GM23248 (cell line): ENCODE results near the gene SMPDL3B. TPM values are rescaled to one million over a fixed set of nuclear protein-coding genes. Genes with fewer than 3 reads are reported as not detected.

Experiments
- DNase-seq: peaks from one replicate; pipeline ENCODE4 v3.0.0-alpha.2; 2015
- H2AFZ ChIP-seq: fragments of 200-600 bp; sonication (generic); 2 replicates; pipeline ENCODE4 v1.6.1; 2016; ENCODE audit warnings: antibody characterized with exemption
- H3F3A ChIP-seq: fragments of 200-600 bp; sonication (generic); 2 replicates; pipeline ENCODE4 v1.6.1; 2016; ENCODE audit warnings: mild to moderate bottlenecking, antibody characterized with exemption, mixed run types; ENCODE audit not compliant: insufficient read depth
- H3K27ac ChIP-seq: fragments of 200-600 bp; sonication (generic); 2 replicates; pipeline ENCODE4 v1.5.1; 2016; ENCODE audit warnings: mild to moderate bottlenecking
- H3K27me3 ChIP-seq: fragments of 200-600 bp; sonication (generic); replicated peaks from 2 replicates; pipeline ENCODE4 v1.6.1; 2016; ENCODE audit warnings: mild to moderate bottlenecking; ENCODE audit not compliant: insufficient read depth
- H3K36me3 ChIP-seq: fragments of 200-600 bp; sonication (generic); 2 replicates; pipeline ENCODE4 v1.6.1; 2016; ENCODE audit warnings: low read depth, mild to moderate bottlenecking
- H3K4me1 ChIP-seq: fragments of 200-600 bp; sonication (generic); 2 replicates; pipeline ENCODE4 v1.6.1; 2016; ENCODE audit warnings: mild to moderate bottlenecking; ENCODE audit not compliant: insufficient read depth
- H3K4me2 ChIP-seq: fragments of 200-600 bp; sonication (generic); one replicate; pipeline ENCODE4 v1.6.1; 2016; ENCODE audit warnings: mild to moderate bottlenecking; ENCODE audit not compliant: unreplicated experiment
- H3K4me3 ChIP-seq: fragments of 200-600 bp; sonication (generic); 2 replicates; pipeline ENCODE4 v1.5.1; 2016; ENCODE audit warnings: mild to moderate bottlenecking
- H3K79me2 ChIP-seq: fragments of 200-600 bp; sonication (generic); 2 replicates; pipeline ENCODE4 v1.6.1; 2016; ENCODE audit warnings: mild to moderate bottlenecking; ENCODE audit not compliant: insufficient read depth
- H3K9ac ChIP-seq: fragments of 200-600 bp; sonication (generic); 2 replicates; pipeline ENCODE4 v1.6.1; 2016; ENCODE audit warnings: mild to moderate bottlenecking
- H3K9me2 ChIP-seq: fragments of 200-600 bp; sonication (generic); 2 replicates; pipeline ENCODE4 v1.6.1; 2016; ENCODE audit warnings: mixed run types, mild to moderate bottlenecking, moderate library complexity; ENCODE audit not compliant: insufficient read depth
- H3K9me3 ChIP-seq: fragments of 200-600 bp; sonication (generic); one replicate; pipeline ENCODE4 v1.6.1; 2017; ENCODE audit warnings: low read depth
- H4K20me1 ChIP-seq: fragments of 200-600 bp; sonication (generic); 2 replicates; pipeline ENCODE4 v1.6.0; 2016; ENCODE audit not compliant: insufficient read depth
- EZH2 ChIP-seq: fragments of 200-600 bp; sonication (generic); IDR thresholded peaks from 2 replicates; pipeline ENCODE4 v1.6.1; 2018; ENCODE audit warnings: antibody characterized with exemption, mild to moderate bottlenecking; ENCODE audit not compliant: insufficient read depth, poor library complexity, severe bottlenecking
- EZH2phosphoT487 ChIP-seq: fragments of 200-600 bp; sonication (generic); IDR thresholded peaks from 2 replicates; pipeline ENCODE4 v1.6.1; 2018; ENCODE audit warnings: antibody characterized with exemption, moderate library complexity, mild to moderate bottlenecking, low read depth; ENCODE audit not compliant: insufficient read depth
- WGBS, 2 experiments: methylation state at CpG; one replicate each; pipeline ENCODE4 v1.1.6; 2015 to 2017; ENCODE audit warnings: low lambda C conversion rate in 2 of 2, low coverage in 1 of 2; ENCODE audit errors: missing lambda C conversion rate in 2 of 2; 5-methylcytosine and 5-hydroxymethylcytosine counted together
- in situ Hi-C: fragments of 300-500 bp; cut with MboI; formaldehyde crosslinking; loops from 2 replicates; pipeline ENCODE4 v1.15.0; 2020
- polyA plus RNA-seq: library from polyadenylated mRNA; unstranded; fragments of >200 nt; fragmentation: Nextera tagmentation; extraction: Ambion mirVana; gene quantifications from 2 replicates; pipeline ENCODE4 v1.2.1, GENCODE V29; 2016
- total RNA-seq: library from RNA; depleted of rRNA; stranded (reverse); fragments of >200 nt; shearing (Covaris generic); gene quantifications from 2 replicates; pipeline ENCODE4 v1.2.3, GENCODE V29; 2014

The SMPDL3B gene
- total and polyA plus RNA-seq, 2 experiments from 2014 or later, result not detected

DNA sequence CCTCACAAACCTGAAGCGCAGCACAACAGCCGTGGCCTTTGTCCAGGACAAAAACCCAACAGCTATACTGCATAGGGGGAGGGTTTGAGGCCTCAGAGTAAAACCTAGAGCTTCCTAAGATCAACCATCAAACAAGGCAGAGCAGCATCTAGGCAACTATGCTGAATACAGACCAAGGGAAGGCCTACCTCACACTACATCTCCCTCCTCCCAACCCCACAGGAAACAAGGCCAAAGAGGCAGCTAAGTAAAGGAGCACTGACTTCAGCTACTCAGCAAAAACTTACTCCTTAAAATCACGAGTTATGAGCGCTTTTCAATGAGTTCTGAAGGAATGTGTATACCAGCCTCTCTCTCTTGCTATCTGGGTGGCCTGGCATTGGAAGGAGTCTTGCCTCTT is 37.3 kb downstream of the SMPDL3B start:
- H3K36me3 ChIP-seq, result 0 out of 2 replicates have a peak, but pooled peaks cover 4% of the 10 kb centered on the region
- H3K4me3 ChIP-seq, result no peak overlapping the region
- H3K9me3 ChIP-seq, result no peaks in the 10 kb centered on the region
- H3K79me2 ChIP-seq, result no peaks in the 10 kb centered on the region
- 99% methylated on average over 4 of the region's 4 CpGs for WGBS, 2 experiments
- H4K20me1 ChIP-seq, result no peaks in the 10 kb centered on the region
- peaks cover 41% of the 10 kb centered on the region for H3F3A ChIP-seq
- H3K9me2 ChIP-seq, result no peaks in the 10 kb centered on the region
- no peak overlapping the region for H3K4me2 ChIP-seq
- no peak overlapping the region for H2AFZ ChIP-seq
- no peak for TF ChIP-seq EZH2
- TF ChIP-seq EZH2phosphoT487, result no peak
- H3K9ac ChIP-seq, result no peak overlapping the region
- 0 out of 2 replicates have a peak overlapping the region, but pooled peaks have one; percentile 99 for H3K27ac ChIP-seq
- peaks cover 50% of the 10 kb centered on the region for H3K4me1 ChIP-seq
- in situ Hi-C loops, result no loop called here
- H3K27me3 ChIP-seq, result no peaks in the 10 kb centered on the region
- no peak for DNase-seq

DNA sequence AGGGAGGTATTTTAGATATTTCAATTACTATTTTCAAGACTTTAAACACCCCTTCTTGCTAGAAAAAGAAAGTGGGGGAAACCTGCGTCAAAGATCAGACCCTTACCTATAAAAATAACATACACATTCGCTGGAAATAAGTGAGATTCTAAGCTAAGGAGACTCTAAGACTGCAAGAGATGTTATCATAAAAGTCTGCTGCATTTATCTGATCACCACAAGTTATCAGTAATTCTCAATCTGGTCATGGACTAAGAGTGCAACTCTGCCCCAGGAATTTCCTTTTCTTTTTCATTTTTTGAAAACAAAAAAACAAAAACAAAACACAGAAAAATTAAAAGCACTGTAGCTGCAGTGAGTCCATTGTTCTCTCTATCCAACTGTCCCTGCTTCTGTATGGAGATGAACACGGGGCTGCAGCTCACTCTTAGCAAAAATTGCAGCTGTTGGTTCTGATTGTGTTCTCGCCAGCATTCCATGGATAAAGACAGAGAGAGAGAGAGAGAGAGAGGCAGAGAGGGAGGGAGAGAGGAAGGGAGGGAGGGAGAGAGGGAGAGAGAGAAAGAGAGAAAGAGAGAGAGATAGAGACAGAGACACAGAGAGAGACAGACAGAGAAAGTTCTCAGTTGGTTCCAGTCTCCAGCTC is 39.1 kb downstream of the SMPDL3B start:
- in situ Hi-C loops, result no loop called here
- Histone ChIP-seq H3K9me3 (no peaks in the 10 kb centered on the region), H3K9me2 (no peaks in the 10 kb centered on the region), H4K20me1 (no peaks in the 10 kb centered on the region), H3F3A (peaks cover 29% of the 10 kb centered on the region), H2AFZ (no peak overlapping the region), H3K27me3 (no peaks in the 10 kb centered on the region), H3K36me3 (0 out of 2 replicates have a peak, but pooled peaks cover 4% of the 10 kb centered on the region), H3K79me2 (no peaks in the 10 kb centered on the region), H3K9ac (no peak overlapping the region), H3K4me2 (no peak overlapping the region), H3K4me1 (peaks cover 33% of the 10 kb centered on the region), H3K4me3 (no peak overlapping the region), H3K27ac (no peak overlapping the region)
- TF ChIP-seq EZH2phosphoT487, result no peak
- TF ChIP-seq EZH2, result no peak
- WGBS, 2 experiments, result 88 to 89% methylated on average over 4 of the region's 4 CpGs
- DNase-seq, result no peak

DNA sequence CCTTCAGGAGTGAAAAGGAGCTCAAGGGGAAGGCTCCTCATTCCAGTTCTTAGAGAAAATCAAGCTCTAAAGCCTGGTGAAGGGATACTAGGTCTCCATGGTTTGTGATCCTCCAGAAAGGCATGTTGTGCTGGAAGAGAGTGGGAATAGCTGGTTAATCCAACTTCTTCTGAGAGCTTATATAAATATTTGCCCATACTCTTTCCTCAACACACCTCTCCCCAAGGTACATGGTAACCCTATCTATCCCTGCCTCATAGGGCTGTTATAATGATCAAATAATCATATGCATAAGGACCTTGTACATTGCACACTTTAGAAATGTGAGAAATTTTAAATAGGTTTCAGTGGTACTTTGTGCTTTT is 39.6 kb downstream of the SMPDL3B start:
- H2AFZ ChIP-seq, result no peak overlapping the region
- no peaks in the 10 kb centered on the region for H3K27me3 ChIP-seq
- H3K79me2 ChIP-seq, result no peaks in the 10 kb centered on the region
- in situ Hi-C loops, result no loop called here
- H3K4me2 ChIP-seq, result no peak overlapping the region
- no peak for DNase-seq
- no peak overlapping the region for H3K27ac ChIP-seq
- TF ChIP-seq EZH2phosphoT487 (no peak), EZH2 (no peak)
- peaks cover 24% of the 10 kb centered on the region for H3F3A ChIP-seq
- H3K9ac ChIP-seq, result no peak overlapping the region
- peaks cover 28% of the 10 kb centered on the region for H3K4me1 ChIP-seq
- 0 out of 2 replicates have a peak, but pooled peaks cover 4% of the 10 kb centered on the region for H3K36me3 ChIP-seq
- no peak overlapping the region for H3K4me3 ChIP-seq
- no peaks in the 10 kb centered on the region for H4K20me1 ChIP-seq
- H3K9me3 ChIP-seq, result no peaks in the 10 kb centered on the region
- no peaks in the 10 kb centered on the region for H3K9me2 ChIP-seq

DNA sequence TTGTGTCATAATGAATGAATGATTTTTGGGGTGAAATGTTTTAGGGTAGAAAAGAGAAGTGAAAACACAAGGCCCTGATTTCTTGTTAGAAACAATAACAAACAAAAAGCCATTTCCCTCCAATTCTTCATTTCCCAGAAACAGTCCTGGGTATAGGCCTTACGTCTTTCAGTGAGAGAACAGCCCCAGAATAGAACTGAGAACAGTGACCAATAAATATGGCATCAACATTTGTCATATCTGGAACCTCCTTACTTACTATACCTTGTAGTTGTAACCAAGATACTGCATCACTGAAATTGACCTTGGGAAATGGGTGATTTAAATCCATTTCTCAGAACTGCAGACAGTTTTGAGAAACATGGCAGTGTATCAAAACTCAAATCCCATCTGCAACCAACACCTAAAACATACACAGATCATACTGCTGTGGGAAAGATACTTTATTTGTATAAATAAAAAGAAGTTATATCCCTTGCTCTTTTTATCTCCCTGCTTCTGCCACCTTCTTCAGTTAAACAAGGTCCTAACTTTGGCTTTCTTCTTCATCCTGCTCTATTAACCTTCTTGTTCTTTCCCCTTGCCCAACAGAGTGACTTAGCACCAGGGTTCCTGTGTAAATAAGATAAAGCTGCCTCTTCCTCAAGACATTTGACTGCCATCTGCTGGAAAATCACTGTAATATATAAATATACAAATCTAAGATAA is 44.5 kb downstream of the SMPDL3B start:
- DNase-seq, result peak; percentile 88
- WGBS, 2 experiments, result 15 to 32% methylated on average over 1 of the region's 1 CpG
- H3K9ac ChIP-seq, result no peak overlapping the region
- no peak overlapping the region for H3K27ac ChIP-seq
- peaks cover 19% of the 10 kb centered on the region for H3K4me1 ChIP-seq
- in situ Hi-C loops, result no loop called here
- H3K4me3 ChIP-seq, result no peak overlapping the region
- H3K36me3 ChIP-seq, result 0 out of 2 replicates have a peak, but pooled peaks cover 4% of the 10 kb centered on the region
- H3K9me2 ChIP-seq, result no peaks in the 10 kb centered on the region
- no peaks in the 10 kb centered on the region for H3K79me2 ChIP-seq
- no peaks in the 10 kb centered on the region for H4K20me1 ChIP-seq
- H3K4me2 ChIP-seq, result no peak overlapping the region
- no peaks in the 10 kb centered on the region for H3K9me3 ChIP-seq
- TF ChIP-seq EZH2 (no peak), EZH2phosphoT487 (no peak)
- H2AFZ ChIP-seq, result no peak overlapping the region
- peaks cover 20% of the 10 kb centered on the region for H3F3A ChIP-seq
- H3K27me3 ChIP-seq, result no peaks in the 10 kb centered on the region
